ENCODE data around the gene TUBA1B.
"Not testable (repeated sequence)": the region's sequence is repeated elsewhere in the genome, so short reads cannot be mapped to it uniquely, and the experiment has no call there.

TUBA1B gene

GRCh38 chr12:49131051-49131893 lies at the start of gene TUBA1B:
TUBA1B (minus strand) TSS chr12:49131395; CDS start chr12:49131300, 95 bp downstream.
- peak; percentile 93 for DNase-seq

GRCh38 chr12:49174218-49174617 lies 43.0 kb upstream of the TUBA1B start:
- DNase-seq = no peak

DNA sequence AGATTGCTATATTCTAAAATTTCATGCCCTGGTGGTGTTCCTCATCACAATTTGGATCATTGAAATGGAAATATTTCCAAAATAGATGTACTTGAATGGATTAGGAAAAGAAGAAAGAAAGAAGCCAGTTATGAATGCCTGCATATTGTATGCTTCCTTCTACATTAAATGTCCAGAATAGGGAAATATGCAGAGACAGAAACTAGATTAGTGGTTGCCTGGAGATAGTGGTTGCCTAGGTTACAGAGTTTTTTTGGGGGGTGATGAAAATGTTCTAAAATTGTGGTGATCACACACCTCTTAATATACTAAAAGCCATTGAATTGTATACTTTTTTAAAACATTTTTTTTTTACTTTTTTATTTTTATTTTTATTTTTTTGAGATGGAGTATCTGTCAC lies 39.7 kb upstream of the TUBA1B start:
- DNase-seq = no peak

DNA sequence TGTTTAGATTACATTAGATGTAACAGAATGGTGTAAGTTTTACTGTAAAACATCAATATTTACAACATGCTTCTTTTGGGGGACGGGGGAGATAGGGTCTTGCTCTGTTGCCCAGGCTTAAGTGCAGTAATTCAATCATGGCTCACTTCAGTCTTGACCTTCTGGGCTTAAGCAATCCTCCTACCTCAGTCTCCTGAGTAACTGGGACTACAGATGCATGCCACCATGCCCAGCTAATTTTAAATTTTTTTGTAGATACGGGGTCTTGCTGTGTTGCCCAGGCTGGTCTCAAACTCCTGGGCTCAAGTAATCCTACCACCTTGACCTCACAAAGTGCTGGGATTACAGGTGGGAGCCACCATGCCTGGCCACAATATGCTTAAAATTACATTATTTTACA lies 33.9 kb upstream of the TUBA1B start:
- DNase-seq = no peak

DNA sequence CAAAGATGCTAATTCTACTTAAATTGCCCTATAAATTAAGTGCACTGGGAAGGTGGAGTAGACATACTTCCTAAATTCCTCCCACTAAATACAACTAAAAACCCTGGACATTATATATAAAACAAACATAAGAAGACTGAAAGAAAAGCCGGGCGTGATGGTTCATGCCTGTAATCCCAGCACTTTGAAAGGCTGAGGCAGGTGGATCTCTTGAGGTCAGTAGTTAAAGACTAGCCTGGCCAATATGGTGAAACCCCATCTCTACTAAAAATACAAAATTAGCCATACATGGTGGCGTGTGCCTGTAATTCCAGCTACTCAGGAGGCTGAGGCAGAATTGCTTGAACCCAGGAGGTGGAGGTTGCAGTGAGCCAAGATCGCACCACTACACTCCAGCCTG lies 30.7 kb upstream of the TUBA1B start:
- not testable (repeated sequence) for DNase-seq

GRCh38 chr12:49161092-49161795 lies 30.0 kb upstream of the TUBA1B start:
- no peak for DNase-seq

DNA sequence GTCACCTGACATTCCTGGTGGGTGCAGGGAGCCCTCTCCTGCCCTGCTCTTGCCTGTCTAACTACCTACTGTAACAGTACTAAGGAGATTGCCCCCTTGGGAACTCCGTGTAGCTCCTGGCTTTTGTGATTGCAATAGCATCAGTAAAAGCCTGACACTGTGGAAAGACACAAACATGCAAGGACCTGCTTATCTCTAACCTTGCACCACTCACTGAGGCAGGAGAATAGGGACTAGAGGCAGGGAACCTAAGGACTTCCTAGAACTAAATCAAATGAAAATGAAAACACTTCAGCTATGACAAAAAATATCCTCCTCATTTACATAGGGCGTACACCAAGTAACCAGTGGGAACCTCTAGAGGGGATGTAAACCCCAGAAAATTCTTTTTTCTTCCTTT lies 29.2 kb upstream of the TUBA1B start:
- no peak for DNase-seq

DNA sequence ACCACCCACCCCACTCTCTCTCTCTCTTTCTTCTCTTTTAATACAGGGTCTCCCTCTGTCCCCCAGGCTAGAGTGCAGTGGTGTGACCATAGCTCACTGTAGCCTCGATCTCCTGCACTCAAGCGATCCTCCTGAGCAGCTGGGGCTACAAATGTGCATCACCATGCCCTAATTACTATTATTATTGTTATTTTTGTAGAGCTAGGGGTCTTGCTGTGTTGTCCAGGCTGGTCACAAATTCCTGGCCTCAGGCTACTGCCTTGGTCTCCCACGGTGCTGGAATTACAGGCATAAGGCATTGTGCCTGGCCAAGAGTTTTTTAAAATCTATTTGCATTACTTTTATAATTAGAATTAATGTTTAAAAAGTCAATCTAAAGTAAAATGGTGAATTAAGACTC lies 23.0 kb upstream of the TUBA1B start:
- DNase-seq = no peak

GRCh38 chr12:49147384-49147783 lies 16.2 kb upstream of the TUBA1B start:
- no peak for DNase-seq

GRCh38 chr12:49146406-49146805 lies 15.2 kb upstream of the TUBA1B start:
- no peak for DNase-seq

DNA sequence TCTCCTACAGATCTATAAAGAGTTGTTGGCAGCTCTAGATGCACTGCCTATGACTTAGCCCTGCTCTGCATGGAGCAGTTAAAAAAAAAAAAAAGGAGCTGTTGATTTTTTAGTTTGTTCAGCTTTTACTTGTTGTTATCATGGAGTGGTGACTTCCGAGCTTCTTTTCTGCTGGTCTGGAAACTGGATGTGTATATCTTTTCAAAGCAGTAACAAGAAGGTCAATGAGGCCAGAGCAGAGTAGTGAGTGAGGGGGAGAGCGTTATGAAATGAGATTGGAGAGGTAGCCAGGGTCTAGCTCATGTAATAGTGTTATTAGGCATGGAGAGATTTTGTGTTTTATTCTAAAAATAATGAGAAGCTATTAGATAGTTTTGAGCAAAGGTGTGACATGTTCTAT lies 13.2 kb upstream of the TUBA1B start:
- DNase-seq = no peak

DNA sequence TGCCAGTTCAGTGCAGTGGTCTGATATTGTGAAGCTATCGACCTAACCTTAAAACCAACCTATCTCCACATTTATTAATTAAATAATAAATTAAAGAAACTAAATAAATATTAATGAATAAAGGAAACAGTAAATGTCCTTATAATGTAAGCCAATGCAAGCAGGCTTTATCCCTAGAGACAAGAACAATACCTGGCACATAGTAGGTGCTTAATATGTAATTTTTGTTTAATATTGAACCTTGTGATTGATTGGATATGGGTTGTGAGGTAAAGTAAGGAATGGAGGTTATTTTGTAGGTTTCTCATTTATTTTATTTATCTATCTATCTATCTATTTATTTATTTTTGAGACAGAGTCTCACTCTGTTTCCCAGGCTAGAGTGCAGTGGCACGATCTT lies 7.8 kb upstream of the TUBA1B start:
- no peak for DNase-seq

DNA sequence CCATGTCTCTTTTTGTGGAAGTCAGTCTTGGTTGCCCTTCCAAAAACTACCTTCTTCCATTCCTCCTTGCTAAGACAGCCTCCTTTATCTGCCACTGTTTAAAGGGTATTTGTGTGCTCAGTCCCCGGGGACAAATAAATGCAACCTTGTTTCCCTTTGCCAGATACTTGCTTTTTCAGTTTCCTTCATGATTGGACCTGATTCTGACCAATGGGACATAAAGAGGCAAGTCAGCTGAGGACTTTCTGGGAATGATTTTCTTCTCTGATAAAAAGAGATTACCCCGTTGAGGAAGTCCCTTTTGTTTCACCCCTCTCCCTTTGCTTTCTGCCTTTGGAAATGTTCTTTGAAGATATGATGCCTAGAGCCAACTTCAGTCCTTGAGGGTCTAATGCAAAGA lies 7.4 kb upstream of the TUBA1B start:
- no peak for DNase-seq

GRCh38 chr12:49137476-49137875 lies 6.3 kb upstream of the TUBA1B start:
- no peak for DNase-seq

DNA sequence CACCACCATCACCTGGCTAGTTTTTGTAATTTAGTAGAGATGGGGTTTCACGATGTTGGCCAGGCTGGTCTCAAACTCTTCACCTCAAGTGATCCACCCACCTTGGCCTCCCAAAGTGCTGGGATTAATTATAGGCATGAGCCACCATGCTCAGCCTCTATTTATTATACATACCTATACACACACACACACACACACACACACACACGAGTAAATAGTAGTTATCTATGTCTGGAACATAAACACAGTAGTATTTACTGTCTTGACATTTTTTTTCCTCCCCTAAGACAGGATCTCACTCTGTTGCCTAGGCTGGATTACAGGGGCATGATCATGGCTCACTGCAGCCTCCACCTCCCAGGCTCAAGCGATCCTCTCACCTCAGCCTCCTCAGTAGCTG lies 5.8 kb upstream of the TUBA1B start:
- not testable (repeated sequence) for DNase-seq

DNA sequence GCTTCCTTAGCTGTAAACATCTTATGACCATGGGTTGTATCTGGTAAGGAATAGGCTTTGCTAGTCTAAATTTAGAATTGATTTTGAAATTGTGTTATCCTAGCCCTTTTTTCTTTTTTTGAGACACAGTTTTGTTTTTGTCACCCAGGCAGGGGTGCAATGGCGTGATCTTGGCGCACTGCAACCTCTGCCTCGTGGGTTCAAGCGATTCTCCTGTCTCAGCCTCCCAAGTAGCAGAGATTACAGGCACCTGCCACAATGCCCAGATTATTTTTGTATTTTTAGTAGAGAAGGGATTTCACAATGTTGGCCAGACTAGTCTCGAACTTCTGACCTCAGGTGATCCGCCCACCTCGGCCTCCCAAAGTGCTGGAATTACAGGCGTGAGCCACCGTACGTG lies 2.4 kb upstream of the TUBA1B start:
- no peak for DNase-seq

DNA sequence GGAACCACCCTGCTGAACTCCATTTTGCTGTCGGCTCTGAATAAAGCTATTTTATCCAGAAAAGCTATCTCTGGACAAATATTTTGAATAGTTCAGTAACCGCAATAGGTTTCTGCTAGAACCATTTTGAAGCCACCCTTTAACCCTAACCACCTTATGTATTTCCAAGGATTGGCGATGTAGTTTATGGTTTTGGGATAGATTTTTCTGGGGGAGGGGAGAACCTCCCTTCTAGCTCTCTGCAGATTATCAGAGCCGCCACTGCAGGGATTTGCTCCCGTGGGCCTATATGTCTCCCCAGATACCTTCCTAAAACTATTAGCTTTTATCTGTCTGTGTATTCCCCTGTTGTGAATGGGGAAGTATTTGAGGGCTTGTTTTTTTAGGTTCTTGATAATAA lies 1.8 kb upstream of the TUBA1B start:
- no peak for DNase-seq

GRCh38 chr12:49131894-49132461 lies 783 bp upstream of the TUBA1B start:
- DNase-seq = peak; percentile 58

DNA sequence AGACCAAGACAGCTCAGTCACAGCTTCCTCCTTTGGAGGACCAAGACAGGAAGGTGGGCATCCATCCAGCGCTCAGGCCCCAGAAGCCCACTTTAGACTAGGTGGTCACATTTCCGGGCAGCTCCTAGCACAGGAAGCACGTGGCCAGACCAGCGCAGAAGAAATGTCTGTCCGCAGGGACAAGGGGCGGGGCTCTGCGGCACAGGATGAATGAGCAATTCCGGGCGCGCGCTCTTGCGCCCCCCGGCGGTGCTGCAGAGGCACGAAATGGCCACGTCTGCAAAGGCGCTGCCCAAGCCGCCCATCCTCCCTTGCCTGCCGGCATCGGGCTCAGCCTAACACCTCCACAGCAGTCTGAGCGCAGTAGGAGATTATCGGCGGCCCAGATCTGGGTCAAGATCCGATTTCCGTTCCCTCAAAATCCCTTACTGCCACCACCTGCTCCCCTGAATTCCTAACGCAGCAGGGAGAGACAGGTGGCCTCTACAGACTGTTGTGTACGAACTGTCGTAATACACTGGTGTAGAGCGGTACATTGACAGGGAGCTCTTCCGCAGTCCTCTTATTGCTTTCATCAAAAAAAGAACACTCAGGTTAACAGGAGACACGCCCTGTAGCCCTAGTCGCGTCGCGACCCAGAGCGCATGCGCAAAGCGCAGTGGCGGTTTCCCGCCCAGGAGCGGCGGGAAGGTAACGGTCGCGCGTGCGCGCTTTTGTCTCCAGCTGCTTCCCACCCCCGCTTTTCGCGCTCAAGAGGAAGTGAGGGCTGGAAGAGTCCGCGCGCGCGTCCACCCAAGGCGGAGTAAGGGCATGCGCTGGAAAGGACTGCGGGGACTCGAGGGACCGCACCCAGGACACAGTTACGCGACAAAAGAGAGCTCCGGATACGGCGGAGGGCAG lies 794 bp downstream of the TUBA1B start:
- peak; percentile 94 for DNase-seq

GRCh38 chr12:49129332-49130150 lies 1.7 kb downstream of the TUBA1B start:
- no peak for DNase-seq

DNA sequence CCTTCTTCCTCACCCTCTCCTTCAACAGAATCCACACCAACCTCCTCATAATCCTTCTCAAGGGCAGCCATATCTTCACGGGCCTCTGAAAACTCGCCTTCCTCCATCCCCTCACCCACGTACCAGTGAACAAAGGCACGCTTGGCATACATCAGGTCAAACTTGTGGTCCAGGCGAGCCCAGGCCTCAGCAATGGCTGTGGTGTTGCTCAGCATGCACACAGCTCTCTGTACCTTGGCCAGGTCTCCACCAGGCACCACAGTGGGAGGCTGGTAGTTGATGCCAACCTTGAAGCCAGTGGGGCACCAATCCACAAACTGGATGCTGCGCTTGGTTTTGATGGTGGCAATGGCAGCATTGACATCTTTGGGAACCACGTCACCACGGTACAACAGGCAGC lies 3.2 kb downstream of the TUBA1B start:
- not testable (repeated sequence) for DNase-seq
